ENCODE measurements around the gene PDLIM5.

PDLIM5 gene

GRCh38 chr4:94516999-94517398 is 65.3 kb downstream of the PDLIM5 start:
- H3K36me3 ChIP-seq, result no peaks in the 10 kb centered on the region
- no peak overlapping the region for H3K4me3 ChIP-seq
- H3K27ac ChIP-seq, result no peak overlapping the region
- peaks cover 0 to 13% (median 0%) of the 10 kb centered on the region in 11 experiments; a peak in 2 of 22 replicates for H4K20me1 ChIP-seq
- no peaks in the 10 kb centered on the region for H3K9me3 ChIP-seq (replicated peaks in 1 of 11)
- no peak overlapping the region; a peak in 1 of 22 replicates for H3K4me2 ChIP-seq
- no peak overlapping the region for H3K9ac ChIP-seq
- TF ChIP-seq Cebpa-rat (IDR thresholded peaks at IDR 0.05), result no peak
- peaks cover 0 to 51% (median 7%) of the 10 kb centered on the region in 10 experiments; a peak in 11 of 20 replicates for H3K4me1 ChIP-seq
- no peaks in the 10 kb centered on the region for H3K27me3 ChIP-seq

GRCh38 chr4:94517492-94517891 is 65.8 kb downstream of the PDLIM5 start:
- no peaks in the 10 kb centered on the region for H3K9me3 ChIP-seq (replicated peaks in 1 of 11)
- H3K9ac ChIP-seq, result no peak overlapping the region
- H3K27ac ChIP-seq, result no peak overlapping the region
- no peak for TF ChIP-seq Cebpa-rat (IDR thresholded peaks at IDR 0.05)
- no peaks in the 10 kb centered on the region for H3K36me3 ChIP-seq
- H3K4me1 ChIP-seq, result peaks cover 0 to 56% (median 7%) of the 10 kb centered on the region in 10 experiments; a peak in 11 of 20 replicates
- peak overlapping the region in 2 of 11 experiments; percentile 75 to 85; a peak in 3 of 22 replicates for H3K4me2 ChIP-seq
- no peak overlapping the region for H3K4me3 ChIP-seq
- peaks cover 0 to 11% (median 0%) of the 10 kb centered on the region in 11 experiments; a peak in 2 of 22 replicates for H4K20me1 ChIP-seq
- H3K27me3 ChIP-seq, result no peaks in the 10 kb centered on the region

- Histone ChIP-seq H3K27ac (peak overlapping the region in 4 of 11 experiments; percentile 44 to 70 (median 52); a peak in 8 of 22 replicates), H4K20me1 (peaks cover 0 to 4% (median 0%) of the 10 kb centered on the region in 11 experiments; a peak in 2 of 22 replicates), H3K4me1 (peaks cover 0 to 71% (median 7%) of the 10 kb centered on the region in 10 experiments; a peak in 11 of 20 replicates), H3K9me3 (replicated peaks in 1 of 11) (no peaks in the 10 kb centered on the region), H3K4me3 (no peak overlapping the region), H3K36me3 (0 out of 22 replicates have a peak, but pooled peaks cover 0 to 2% (median 0%) of the 10 kb centered on the region in 11 experiments), H3K4me2 (peak overlapping the region in 5 of 11 experiments; percentile 2 to 88 (median 75); a peak in 10 of 22 replicates), H3K9ac (peak overlapping the region in 4 of 11 experiments; percentile 30 to 54 (median 42); a peak in 6 of 22 replicates), H3K27me3 (no peaks in the 10 kb centered on the region)
- no peak for TF ChIP-seq Cebpa-rat (IDR thresholded peaks at IDR 0.05)
Observed at GRCh38 chr4:94519019-94519418, 67.3 kb downstream of the PDLIM5 start.

GRCh38 chr4:94519925-94520789 is 68.4 kb downstream of the PDLIM5 start:
- H3K27me3 ChIP-seq, result no peaks in the 10 kb centered on the region
- H4K20me1 ChIP-seq, result no peaks in the 10 kb centered on the region; a peak in 1 of 22 replicates
- peak overlapping the region in 2 of 10 experiments; percentile 15 to 30; a peak in 2 of 20 replicates for H3K4me3 ChIP-seq
- no peak for TF ChIP-seq Cebpa-rat (IDR thresholded peaks at IDR 0.05)
- peak overlapping the region in 3 of 11 experiments; percentile 9 to 54 (median 32); a peak in 2 of 22 replicates for H3K9ac ChIP-seq
- peak overlapping the region in 4 of 11 experiments; percentile 44 to 70 (median 52); a peak in 6 of 22 replicates for H3K27ac ChIP-seq
- peaks cover 0 to 11% (median 0%) of the 10 kb centered on the region in 11 experiments; a peak in 1 of 22 replicates for H3K36me3 ChIP-seq
- H3K4me1 ChIP-seq, result peaks cover 0 to 72% (median 7%) of the 10 kb centered on the region in 10 experiments; a peak in 11 of 20 replicates
- H3K9me3 ChIP-seq (replicated peaks in 1 of 11), result no peaks in the 10 kb centered on the region
- peak overlapping the region in 9 of 11 experiments; percentile 12 to 88 (median 35); a peak in 15 of 22 replicates for H3K4me2 ChIP-seq

- Histone ChIP-seq H3K4me2 (peak overlapping the region in 3 of 11 experiments; percentile 31 to 62 (median 56); a peak in 4 of 22 replicates), H3K36me3 (peaks cover 0 to 30% (median 0%) of the 10 kb centered on the region in 11 experiments; a peak in 3 of 22 replicates), H3K9me3 (replicated peaks in 1 of 11) (no peaks in the 10 kb centered on the region), H3K27ac (peak overlapping the region in 2 of 11 experiments; percentile 36; a peak in 2 of 22 replicates), H3K4me1 (peaks cover 0 to 59% (median 7%) of the 10 kb centered on the region in 10 experiments; a peak in 11 of 20 replicates), H3K9ac (no peak overlapping the region), H4K20me1 (peaks cover 0 to 7% (median 0%) of the 10 kb centered on the region in 11 experiments; a peak in 2 of 22 replicates), H3K4me3 (no peak overlapping the region), H3K27me3 (no peaks in the 10 kb centered on the region)
- no peak for TF ChIP-seq Cebpa-rat (IDR thresholded peaks at IDR 0.05)
Observed at GRCh38 chr4:94523033-94523580, 71.4 kb downstream of the PDLIM5 start.

GRCh38 chr4:94523617-94524016 is 71.9 kb downstream of the PDLIM5 start:
- H3K9me3 ChIP-seq (replicated peaks in 1 of 11), result no peaks in the 10 kb centered on the region
- H3K4me3 ChIP-seq, result no peak overlapping the region
- no peak overlapping the region for H3K27ac ChIP-seq
- H4K20me1 ChIP-seq, result peaks cover 0 to 11% (median 0%) of the 10 kb centered on the region in 11 experiments; a peak in 2 of 22 replicates
- peaks cover 0 to 34% (median 0%) of the 10 kb centered on the region in 11 experiments; a peak in 3 of 22 replicates for H3K36me3 ChIP-seq
- peak overlapping the region in 1 of 11 experiments; percentile 40; a peak in 3 of 22 replicates for H3K4me2 ChIP-seq
- H3K27me3 ChIP-seq, result no peaks in the 10 kb centered on the region
- peaks cover 0 to 54% (median 7%) of the 10 kb centered on the region in 10 experiments; a peak in 11 of 20 replicates for H3K4me1 ChIP-seq
- no peak overlapping the region for H3K9ac ChIP-seq
- TF ChIP-seq Cebpa-rat (IDR thresholded peaks at IDR 0.05), result no peak

- no peaks in the 10 kb centered on the region for H3K9me3 ChIP-seq (replicated peaks in 1 of 11)
- no peak overlapping the region for H3K9ac ChIP-seq
- H3K4me1 ChIP-seq, result peaks cover 0 to 29% (median 0%) of the 10 kb centered on the region in 10 experiments; a peak in 6 of 20 replicates
- H3K4me3 ChIP-seq, result no peak overlapping the region
- no peaks in the 10 kb centered on the region for H3K27me3 ChIP-seq
- H3K36me3 ChIP-seq, result peaks cover 0 to 39% (median 0%) of the 10 kb centered on the region in 11 experiments; a peak in 3 of 22 replicates
- no peak overlapping the region for H3K4me2 ChIP-seq
- peaks cover 0 to 17% (median 0%) of the 10 kb centered on the region in 11 experiments; a peak in 2 of 22 replicates for H4K20me1 ChIP-seq
- TF ChIP-seq Cebpa-rat (IDR thresholded peaks at IDR 0.05), result no peak
- no peak overlapping the region for H3K27ac ChIP-seq
Observed at GRCh38 chr4:94525993-94526728, 74.4 kb downstream of the PDLIM5 start.
